ENCODE results near the gene CAMSAP1.
A peak's percentile ranks its signal among the peaks of the same experiment; 100 is the strongest.
"Not testable (repeated sequence)": the region's sequence is repeated elsewhere in the genome, so short reads cannot be mapped to it uniquely, and the experiment has no call there.

The CAMSAP1 gene

GRCh38 chr9:135947582-135947981 lies 40.2 kb upstream of the CAMSAP1 start:
- POLR2A ChIA-PET (ENCODE audit: low non-redundant PET): no interaction called here
- peak overlapping the region; percentile 98 for H3K27ac ChIP-seq
- no peak for TF ChIP-seq CTCF (conservative IDR thresholded peaks at IDR 0.05; ENCODE audit: low read depth)
- CTCF ChIA-PET: no interaction called here
- no peak for DNase-seq (ENCODE audit: low spot score)

GRCh38 chr9:135947105-135947504 lies 39.8 kb upstream of the CAMSAP1 start:
- CTCF ChIA-PET; DNase-seq (ENCODE audit: low spot score); POLR2A ChIA-PET (ENCODE audit: low non-redundant PET): not testable (repeated sequence)
- H3K27ac ChIP-seq: peak overlapping the region; percentile 98

GRCh38 chr9:135946392-135946994 lies 39.1 kb upstream of the CAMSAP1 start:
- no peak for DNase-seq (ENCODE audit: low spot score)
- CTCF ChIA-PET: interaction anchor here (0.7 kb wide), 1 partner anchor 250 kb away, joined by 3 read pairs; no protein-coding TSS in a partner anchor
- POLR2A ChIA-PET (ENCODE audit: low non-redundant PET): no interaction called here
- peak overlapping the region; percentile 11 for H3K27ac ChIP-seq
- TF ChIP-seq CTCF (conservative IDR thresholded peaks at IDR 0.05; ENCODE audit: low read depth): no peak

- CTCF ChIA-PET: interaction anchor here (0.7 kb wide), 1 partner anchor 250 kb away, joined by 3 read pairs; no protein-coding TSS in a partner anchor
- no peak for DNase-seq (ENCODE audit: low spot score)
- no peak for TF ChIP-seq CTCF (conservative IDR thresholded peaks at IDR 0.05; ENCODE audit: low read depth)
- H3K27ac ChIP-seq: peak overlapping the region; percentile 11; the same call in 1 of the 2 replicates
- POLR2A ChIA-PET (ENCODE audit: low non-redundant PET): no interaction called here
These were observed 38.6 kb upstream of the CAMSAP1 start for GRCh38 chr9:135945969-135946368.

GRCh38 chr9:135944444-135945252 lies 37.3 kb upstream of the CAMSAP1 start:
- CTCF ChIA-PET: interaction anchor here (0.6 kb wide), 1 partner anchor 218 kb away, joined by 3 read pairs; no protein-coding TSS in a partner anchor
- H3K27ac ChIP-seq: peak overlapping the region; percentile 1; the same call in 1 of the 2 replicates
- POLR2A ChIA-PET (ENCODE audit: low non-redundant PET): no interaction called here
- DNase-seq (ENCODE audit: low spot score): no peak
- no peak for TF ChIP-seq CTCF (conservative IDR thresholded peaks at IDR 0.05; ENCODE audit: low read depth)

- POLR2A ChIA-PET (ENCODE audit: low non-redundant PET); DNase-seq (ENCODE audit: low spot score); CTCF ChIA-PET; H3K27ac ChIP-seq: not testable (repeated sequence)
These were observed 36.3 kb upstream of the CAMSAP1 start for GRCh38 chr9:135943604-135944003.

- H3K27ac ChIP-seq: 0 out of 2 replicates have a peak overlapping the region, but pooled peaks have one; percentile 8
- ChIA-PET CTCF (interaction anchor here (0.6 kb wide), 2 partner anchors 59 to 387 kb away, joined by 3 read pairs; no protein-coding TSS in a partner anchor), POLR2A (ENCODE audit: low non-redundant PET) (no interaction called here)
- DNase-seq (ENCODE audit: low spot score): no peak
- TF ChIP-seq CTCF (conservative IDR thresholded peaks at IDR 0.05; ENCODE audit: low read depth): no peak
These were observed 34.1 kb upstream of the CAMSAP1 start for GRCh38 chr9:135941288-135941995.
